D721Med (cell line): ENCODE results near the gene SAMD4A.

ENCODE experiments used
- DNase-seq: peaks from one replicate; pipeline ENCODE4 v3.0.0; 2011; ENCODE audit warnings: low spot score; ENCODE audit not compliant: insufficient read length
- FAIRE-seq: peaks from 2 replicates; lab custom pipeline; 2011; peaks lifted over from hg19 to GRCh38; lab: Jason Lieb, UNC
- CTCF ChIP-seq: IDR thresholded peaks from 2 replicates; pipeline ENCODE4 v1.5.1; 2012; ENCODE audit warnings: mild to moderate bottlenecking, control low read depth; ENCODE audit not compliant: insufficient read depth; ENCODE audit errors: missing control alignments

Gene SAMD4A

DNA sequence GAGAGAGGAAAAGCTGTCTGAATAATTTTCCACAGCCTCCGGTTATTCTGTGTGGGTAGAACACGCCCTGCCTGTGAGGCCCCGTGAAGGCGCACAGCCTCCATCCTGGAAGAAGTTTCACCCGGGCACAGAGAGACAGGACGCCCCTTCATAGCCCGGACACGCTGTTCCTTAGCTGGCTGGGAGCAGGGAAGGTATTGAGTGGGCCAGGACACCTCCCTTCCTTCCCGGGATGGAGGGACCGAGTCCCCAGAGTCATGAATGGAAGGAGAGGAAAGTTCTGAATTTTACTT lies 200.2 kb downstream of the SAMD4A start:
- FAIRE-seq (no peak), DNase-seq (no peak)
- no peak for TF ChIP-seq CTCF

GRCh38 chr14:54767450-54767849 lies 200.5 kb downstream of the SAMD4A start:
- FAIRE-seq (no peak), DNase-seq (no peak)
- TF ChIP-seq CTCF: no peak

DNA sequence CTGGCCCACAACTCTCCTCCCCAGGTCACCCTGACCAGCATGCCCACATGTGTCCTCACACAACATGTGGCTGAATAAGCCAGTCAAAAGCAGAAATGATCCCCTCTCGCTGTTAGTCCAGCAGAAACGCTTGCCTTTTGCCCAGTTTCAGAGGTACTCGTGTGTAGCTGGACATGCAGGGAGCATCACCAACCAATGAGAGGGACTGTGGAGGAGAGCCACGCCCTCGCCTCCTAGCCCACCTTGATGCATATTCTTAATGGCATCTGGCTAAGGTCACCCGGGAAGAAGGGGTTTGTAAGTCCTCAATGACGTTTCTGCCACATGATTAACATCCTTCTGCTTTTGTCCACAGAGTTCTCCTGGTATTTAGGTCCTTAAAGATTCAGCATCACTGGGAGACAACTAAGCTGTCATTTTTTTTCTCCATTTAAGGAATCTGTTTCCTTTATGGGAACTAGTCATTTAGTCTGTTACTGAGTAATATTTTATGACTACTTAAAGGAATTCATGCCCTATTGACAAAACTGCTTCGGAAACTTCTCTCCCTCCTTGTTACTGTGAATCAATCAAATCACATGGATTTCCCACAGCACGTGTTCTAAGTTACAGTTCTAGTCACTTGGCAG lies 201.7 kb downstream of the SAMD4A start:
- no peak for TF ChIP-seq CTCF
- FAIRE-seq: no peak

GRCh38 chr14:54769951-54770863 lies 203.3 kb downstream of the SAMD4A start:
- FAIRE-seq: no peak
- no peak for DNase-seq
- TF ChIP-seq CTCF: no peak

More for the DNA sequence above, 201.7 kb downstream of the SAMD4A start:
- no peak for DNase-seq

- DNase-seq: no peak
- TF ChIP-seq CTCF: no peak
- FAIRE-seq: no peak
Observed at GRCh38 chr14:54771411-54772027, 204.6 kb downstream of the SAMD4A start.

- DNase-seq (no peak), FAIRE-seq (no peak)
- no peak for TF ChIP-seq CTCF
Observed at GRCh38 chr14:54772451-54772881, 205.5 kb downstream of the SAMD4A start.
